Renal cortical epithelial cell (primary cell): ENCODE results near the gene IL9. TPM values are rescaled to one million over a fixed set of nuclear protein-coding genes. Genes with fewer than 3 reads are reported as not detected.

Source experiments
- total RNA-seq: library from RNA; depleted of rRNA; stranded (reverse); fragments of >200 nt; gene quantifications from 2 replicates; pipeline ENCODE4 v1.2.3, GENCODE V29; 2014

The IL9 gene
- total RNA-seq, 1 donor from 2014 or later, result not detected

Other genes starting within 250 kb of the IL9 start
- not detected in 2 replicates for gene SLC25A48, start 61.2 kb downstream of the IL9 start, total RNA-seq
- not detected in 2 replicates for gene LECT2, start 59.1 kb upstream of the IL9 start, total RNA-seq
- 468 and 692 TPM in 2 replicates for gene TGFBI, start 133.1 kb upstream of the IL9 start, total RNA-seq
- gene SMAD5, start 237.0 kb upstream of the IL9 start, total RNA-seq, result 39.4 and 59.6 TPM in 2 replicates